Smooth muscle cell (in vitro differentiated cells): Measurements from ENCODE around the gene VWA3A. TPM values are rescaled to one million over a fixed set of nuclear protein-coding genes. Genes with fewer than 3 reads are reported as not detected.
"Not testable (repeated sequence)": the region's sequence is repeated elsewhere in the genome, so short reads cannot be mapped to it uniquely, and the experiment has no call there.

Source experiments
- DNase-seq: peaks from one replicate; lab custom pipeline; 2025; ENCODE audit not compliant: unreplicated experiment; lab: John Stamatoyannopoulos, UW
- H2AFZ ChIP-seq: fragments of 200-600 bp; sonication (generic); 2 replicates; pipeline ENCODE4 v1.6.0; 2016; ENCODE audit warnings: antibody characterized with exemption, low read depth, mild to moderate bottlenecking
- H3F3A ChIP-seq: fragments of 200-600 bp; sonication (generic); 2 replicates; pipeline ENCODE4 v1.6.0; 2017; ENCODE audit warnings: antibody characterized with exemption, low read depth
- H3K27ac ChIP-seq: fragments of 200-600 bp; sonication (generic); 2 replicates; pipeline ENCODE4 v1.5.1; 2016; ENCODE audit warnings: low read depth, mild to moderate bottlenecking
- H3K27me3 ChIP-seq: fragments of 200-600 bp; sonication (generic); 2 replicates; pipeline ENCODE4 v1.6.1; 2016; ENCODE audit warnings: low read depth, mild to moderate bottlenecking
- H3K36me3 ChIP-seq: fragments of 200-600 bp; sonication (generic); 2 replicates; pipeline ENCODE4 v1.5.1; 2016; ENCODE audit warnings: low read depth
- H3K4me1 ChIP-seq: fragments of 200-600 bp; sonication (generic); 2 replicates; pipeline ENCODE4 v1.5.1; 2016; ENCODE audit warnings: low read depth
- H3K4me2 ChIP-seq: fragments of 200-600 bp; sonication (generic); 2 replicates; pipeline ENCODE4 v1.6.0; 2016; ENCODE audit warnings: mild to moderate bottlenecking
- H3K4me3 ChIP-seq: fragments of 200-600 bp; sonication (generic); 2 replicates; pipeline ENCODE4 v1.5.1; 2016; ENCODE audit warnings: mild to moderate bottlenecking
- H3K79me2 ChIP-seq: fragments of 200-600 bp; sonication (generic); 2 replicates; pipeline ENCODE4 v1.6.0; 2016; ENCODE audit warnings: low read depth, mild to moderate bottlenecking
- H3K9ac ChIP-seq: fragments of 200-600 bp; sonication (generic); 2 replicates; pipeline ENCODE4 v1.6.0; 2016; ENCODE audit warnings: low read depth
- H3K9me3 ChIP-seq: fragments of 200-600 bp; sonication (generic); replicated peaks from 2 replicates; pipeline ENCODE4 v1.5.1; 2016; ENCODE audit warnings: low read depth
- H4K20me1 ChIP-seq: fragments of 200-600 bp; sonication (generic); 2 replicates; pipeline ENCODE4 v1.6.0; 2016; ENCODE audit warnings: low read depth
- CTCF ChIP-seq: fragments of 200-600 bp; sonication (generic); IDR thresholded peaks from 2 replicates; pipeline ENCODE4 v1.5.1; 2017; ENCODE audit warnings: borderline replicate concordance, mild to moderate bottlenecking, antibody characterized with exemption; ENCODE audit not compliant: insufficient read depth, poor library complexity, severe bottlenecking
- WGBS: methylation state at CpG from one replicate; pipeline ENCODE4 v1.1.7; 2016; ENCODE audit warnings: low lambda C conversion rate; 5-methylcytosine and 5-hydroxymethylcytosine counted together
- polyA plus RNA-seq: library from polyadenylated mRNA; unstranded; fragments of >200 nt; fragmentation: Nextera tagmentation; extraction: Ambion mirVana; gene quantifications from 2 replicates; pipeline ENCODE4 v1.2.1, GENCODE V29; 2016
- total RNA-seq: library from RNA; depleted of rRNA; stranded (reverse); fragments of >200 nt; gene quantifications from 2 replicates; pipeline ENCODE4 v1.2.3, GENCODE V29; 2014

The VWA3A gene
- total and polyA plus RNA-seq, 2 experiments from 2014 or later: not detected

GRCh38 chr16:22126037-22126558, 33.8 kb downstream of the VWA3A start:
- Histone ChIP-seq H3K9ac (no peak overlapping the region), H3K4me3 (no peak overlapping the region), H3F3A (no peaks in the 10 kb centered on the region), H3K36me3 (no peaks in the 10 kb centered on the region), H3K27ac (no peak overlapping the region), H3K4me2 (no peak overlapping the region), H3K4me1 (no peaks in the 10 kb centered on the region), H3K79me2 (no peaks in the 10 kb centered on the region), H4K20me1 (no peaks in the 10 kb centered on the region), H3K9me3 (no peaks in the 10 kb centered on the region), H3K27me3 (no peaks in the 10 kb centered on the region), H2AFZ (no peak overlapping the region)
- no peak for TF ChIP-seq CTCF
- 87% methylated on average over 15 of the region's 15 CpGs for WGBS
- DNase-seq: no peak

GRCh38 chr16:22128537-22128936, 36.2 kb downstream of the VWA3A start:
- not testable (repeated sequence) for H3K27ac ChIP-seq, H3K9ac ChIP-seq, H4K20me1 ChIP-seq, H3K9me3 ChIP-seq, H3K27me3 ChIP-seq, DNase-seq, H3K4me2 ChIP-seq, H3F3A ChIP-seq, H3K79me2 ChIP-seq, H3K36me3 ChIP-seq, H2AFZ ChIP-seq, H3K4me3 ChIP-seq, H3K4me1 ChIP-seq
- WGBS: 100% methylated on average over 1 of the region's 1 CpG

- H3K27ac ChIP-seq: no peak overlapping the region
- H3F3A ChIP-seq: no peaks in the 10 kb centered on the region
- H4K20me1 ChIP-seq: no peaks in the 10 kb centered on the region
- H3K36me3 ChIP-seq: no peaks in the 10 kb centered on the region
- no peak for DNase-seq
- no peaks in the 10 kb centered on the region for H3K79me2 ChIP-seq
- no peaks in the 10 kb centered on the region for H3K4me1 ChIP-seq
- no peaks in the 10 kb centered on the region for H3K27me3 ChIP-seq
- H3K4me3 ChIP-seq: no peak overlapping the region
- H3K9ac ChIP-seq: no peak overlapping the region
- no peaks in the 10 kb centered on the region for H3K9me3 ChIP-seq
- H3K4me2 ChIP-seq: no peak overlapping the region
- no peak overlapping the region for H2AFZ ChIP-seq
- no peak for TF ChIP-seq CTCF
Measured at GRCh38 chr16:22130528-22130927, 38.2 kb downstream of the VWA3A start.

GRCh38 chr16:22132801-22133200, 40.5 kb downstream of the VWA3A start:
- H3K27ac ChIP-seq: no peak overlapping the region
- peaks cover 6% of the 10 kb centered on the region for H3K27me3 ChIP-seq
- H3K4me1 ChIP-seq: no peaks in the 10 kb centered on the region
- H3K9me3 ChIP-seq: no peaks in the 10 kb centered on the region
- no peak for TF ChIP-seq CTCF
- H2AFZ ChIP-seq: no peak overlapping the region
- no peak overlapping the region for H3K9ac ChIP-seq
- H3F3A ChIP-seq: no peaks in the 10 kb centered on the region
- H4K20me1 ChIP-seq: no peaks in the 10 kb centered on the region
- no peaks in the 10 kb centered on the region for H3K36me3 ChIP-seq
- no peaks in the 10 kb centered on the region for H3K79me2 ChIP-seq
- 94% methylated on average over 10 of the region's 10 CpGs for WGBS
- no peak for DNase-seq
- no peak overlapping the region for H3K4me2 ChIP-seq
- no peak overlapping the region for H3K4me3 ChIP-seq
